Measurements from ENCODE around the gene L3MBTL2.

Gene L3MBTL2

DNA sequence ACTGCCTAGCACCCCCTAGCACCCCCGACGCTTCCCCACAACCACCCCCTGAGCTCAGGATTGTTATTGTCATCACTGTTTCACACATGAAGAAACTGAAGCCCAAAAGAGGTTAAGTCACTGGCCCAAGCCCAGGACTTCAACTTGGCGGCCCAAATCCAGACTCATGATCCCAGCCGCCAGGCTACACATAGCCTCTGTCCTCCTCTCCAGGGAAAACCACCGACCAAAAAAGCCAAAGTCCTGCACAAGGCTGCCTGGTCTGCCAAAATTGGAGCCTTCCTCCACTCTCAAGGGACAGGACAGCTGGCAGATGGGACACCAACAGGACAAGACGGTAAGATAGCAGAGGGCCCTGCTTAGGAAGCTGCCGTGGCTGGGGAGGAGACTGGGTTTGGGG lies 10.8 kb downstream of the L3MBTL2 start:
- no peak for DNase-seq

DNA sequence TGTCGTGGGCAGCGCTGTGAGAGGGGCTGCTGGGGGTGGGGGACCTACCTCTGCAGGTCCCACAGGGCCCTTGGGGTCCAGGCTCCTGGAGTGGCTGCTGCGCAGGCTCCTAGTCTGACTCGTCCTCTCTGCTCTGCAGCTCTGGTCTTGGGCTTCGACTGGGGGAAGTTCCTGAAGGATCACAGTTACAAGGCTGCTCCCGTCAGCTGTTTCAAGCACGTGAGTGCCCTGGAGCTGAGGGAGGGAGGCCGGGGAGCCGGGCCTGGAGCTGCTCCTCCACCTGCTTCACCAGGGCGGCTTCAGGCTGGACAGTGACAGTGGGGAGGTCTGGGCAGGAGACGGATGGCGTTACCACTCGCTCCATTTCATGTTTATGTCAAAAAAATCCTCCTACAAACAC lies 11.9 kb downstream of the L3MBTL2 start:
- DNase-seq, result no peak

DNA sequence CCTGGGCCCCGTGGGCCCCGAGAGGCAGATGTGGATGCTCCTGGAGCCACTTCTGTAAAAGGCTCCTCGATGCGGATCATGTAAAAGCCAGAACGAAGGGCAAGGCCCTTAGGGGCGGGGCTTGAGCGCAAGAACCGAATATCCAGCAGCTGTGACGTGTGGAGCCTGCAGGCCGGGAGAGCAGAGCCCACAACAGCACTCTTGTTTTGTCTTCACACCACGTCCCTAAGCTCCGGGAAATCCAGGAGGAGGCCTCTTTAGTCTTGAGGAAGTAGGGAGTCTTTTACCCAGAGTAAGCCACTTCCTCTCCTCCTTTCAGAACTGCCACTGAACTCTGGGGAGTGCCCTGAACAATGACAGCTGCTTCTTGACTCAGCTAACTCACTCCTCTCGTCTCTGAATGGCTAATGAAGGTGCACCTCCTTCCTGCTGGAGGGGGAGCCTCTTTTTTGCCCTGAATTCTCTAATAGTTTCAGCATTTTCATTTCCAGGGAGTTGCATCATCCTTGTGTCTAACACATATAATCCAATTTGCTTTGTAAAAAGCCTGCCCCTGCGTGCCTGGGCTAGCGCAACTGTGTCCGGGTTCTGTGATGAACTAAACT lies 12.5 kb downstream of the L3MBTL2 start:
- no peak for DNase-seq

DNA sequence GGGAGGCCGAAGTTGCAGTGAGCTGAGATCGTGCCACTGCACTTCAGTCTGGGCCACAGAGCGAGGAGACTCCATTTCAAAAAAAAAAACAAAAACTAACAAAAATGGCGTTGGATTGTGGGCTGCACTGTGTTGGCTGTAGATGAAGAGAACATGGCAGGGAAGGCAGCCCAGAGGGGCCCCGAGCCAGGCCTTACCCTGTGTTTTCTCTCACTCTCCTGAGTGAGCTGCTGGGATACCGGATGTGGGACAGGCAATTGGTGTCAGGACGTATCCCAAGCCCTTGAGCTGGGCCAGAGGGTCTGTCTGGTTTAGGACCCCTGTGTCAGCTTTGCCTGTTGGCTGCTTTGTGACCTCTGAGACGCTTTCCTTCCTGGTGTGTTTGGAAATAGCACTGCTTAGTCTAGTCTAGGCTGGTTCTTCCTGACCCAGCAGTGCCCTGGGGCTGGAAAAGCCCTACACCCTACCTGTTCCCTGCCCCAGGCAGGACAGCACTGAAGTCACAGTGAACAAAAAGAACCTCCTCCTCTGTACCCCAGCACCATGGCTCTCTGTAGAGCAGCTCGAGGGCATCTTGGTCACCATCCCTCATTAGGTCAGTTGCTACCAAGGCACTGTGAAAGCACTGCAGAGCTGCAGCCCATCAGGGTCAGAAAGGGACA lies 17.9 kb downstream of the L3MBTL2 start:
- DNase-seq, result no peak

DNA sequence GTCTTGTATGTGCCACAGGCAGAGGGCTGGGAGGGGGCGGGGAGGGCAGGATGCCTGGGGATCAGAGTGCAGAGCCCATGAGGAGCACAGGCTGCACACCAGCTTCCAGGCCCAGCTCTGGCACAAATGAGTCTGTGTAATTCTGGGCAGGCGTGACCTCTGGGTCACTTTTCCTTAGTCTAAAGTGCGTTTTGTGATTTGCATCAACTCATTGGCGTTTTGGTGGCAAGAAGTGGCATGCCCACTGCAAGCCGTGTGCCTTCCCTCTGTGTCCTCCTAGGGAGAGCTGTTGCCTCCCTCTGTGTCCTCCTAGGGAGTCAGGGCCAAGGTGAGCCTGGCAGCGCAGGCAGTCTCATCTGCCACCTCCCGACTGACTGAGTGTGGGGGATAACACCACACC lies 18.4 kb downstream of the L3MBTL2 start:
- DNase-seq, result no peak

DNA sequence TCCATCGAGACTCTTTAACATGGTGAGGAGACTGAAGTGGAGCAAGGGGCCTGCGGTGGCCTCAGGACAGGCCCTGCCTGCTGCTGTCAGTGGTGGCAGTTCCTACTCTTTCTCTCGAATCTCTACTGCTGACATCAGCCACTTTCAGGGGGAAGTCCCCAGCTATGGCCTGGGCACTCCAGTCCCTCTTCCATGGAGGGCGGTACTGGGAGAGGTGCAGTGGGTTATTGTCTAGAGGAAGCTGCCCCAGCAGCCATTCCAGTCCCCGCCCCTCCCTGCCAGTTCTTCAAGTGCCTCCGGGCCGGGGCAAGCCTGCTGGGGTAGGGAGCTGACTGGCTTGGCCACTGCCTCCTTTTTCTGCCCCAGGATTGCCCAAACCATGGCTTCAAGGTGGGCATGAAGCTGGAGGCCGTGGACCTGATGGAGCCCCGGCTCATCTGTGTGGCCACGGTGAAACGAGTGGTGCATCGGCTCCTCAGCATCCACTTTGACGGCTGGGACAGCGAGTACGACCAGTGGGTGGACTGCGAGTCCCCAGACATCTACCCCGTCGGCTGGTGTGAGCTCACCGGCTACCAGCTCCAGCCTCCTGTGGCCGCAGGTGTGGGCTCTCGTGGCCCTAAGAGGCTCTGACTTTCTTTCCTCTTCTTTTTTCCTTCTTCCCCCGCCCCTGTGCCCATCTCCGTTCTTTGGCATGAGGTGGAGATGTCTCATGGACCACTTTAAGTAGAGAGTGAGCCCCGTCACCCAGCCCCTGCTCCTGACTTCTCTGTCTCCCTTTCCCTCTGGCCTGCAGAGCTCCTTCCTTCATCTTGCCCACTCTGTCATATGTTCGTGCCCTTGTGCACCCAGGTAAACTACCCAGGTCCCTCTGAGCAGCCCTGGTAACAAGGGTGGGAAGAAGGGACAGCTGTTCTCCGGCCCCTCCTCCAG lies 21.9 kb downstream of the L3MBTL2 start:
- no peak for DNase-seq

DNA sequence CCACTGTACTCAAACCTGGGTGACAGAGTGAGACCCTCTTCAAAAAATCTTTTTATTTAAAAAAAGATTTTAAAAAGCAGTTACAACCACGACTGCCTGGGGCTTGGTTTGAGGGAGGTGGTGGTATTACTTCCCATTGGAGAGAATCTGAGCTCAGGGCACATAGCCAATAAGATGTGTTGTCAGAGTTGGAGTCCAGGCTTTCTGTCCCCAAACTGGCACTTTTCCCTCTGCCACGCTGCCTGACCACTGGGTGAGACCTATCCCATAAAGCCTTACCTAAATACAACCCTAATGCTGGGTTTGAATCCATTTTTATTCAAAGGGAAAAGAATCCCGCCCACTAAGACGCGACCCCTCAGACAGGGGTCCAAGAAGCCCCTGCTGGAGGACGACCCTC lies 24.1 kb downstream of the L3MBTL2 start:
- no peak for DNase-seq

DNA sequence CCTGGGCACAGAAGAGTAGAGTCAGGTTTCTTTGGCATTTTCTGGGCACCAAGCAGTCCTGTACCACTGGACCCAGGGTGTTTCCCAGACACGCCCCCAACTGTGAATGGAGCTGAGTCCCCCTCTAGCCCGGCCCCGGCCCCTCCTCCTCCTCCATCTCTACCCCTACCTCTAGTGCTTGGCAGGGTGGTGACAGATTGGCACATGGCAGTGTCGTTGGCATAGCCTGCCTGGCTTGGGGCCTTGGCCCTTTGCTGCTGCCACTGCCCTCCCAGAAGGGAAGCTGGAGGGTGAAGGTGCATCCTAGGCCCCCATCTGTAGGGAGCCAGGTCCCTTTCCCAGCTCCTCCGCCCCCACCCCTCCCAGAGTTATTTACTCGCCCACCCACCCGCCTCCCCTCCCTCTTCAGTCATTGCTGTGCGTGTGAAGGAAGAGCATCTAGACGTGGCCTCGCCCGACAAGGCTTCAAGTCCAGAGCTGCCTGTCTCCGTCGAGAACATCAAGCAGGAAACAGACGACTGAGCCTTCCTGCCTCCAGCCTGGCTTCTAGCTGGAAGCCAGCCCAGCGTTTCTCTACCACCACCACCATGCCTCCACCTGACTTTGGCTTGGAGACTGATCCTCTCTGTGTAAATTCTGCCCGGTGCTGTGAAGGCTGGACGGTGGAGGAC lies 24.8 kb downstream of the L3MBTL2 start:
- DNase-seq, result no peak

DNA sequence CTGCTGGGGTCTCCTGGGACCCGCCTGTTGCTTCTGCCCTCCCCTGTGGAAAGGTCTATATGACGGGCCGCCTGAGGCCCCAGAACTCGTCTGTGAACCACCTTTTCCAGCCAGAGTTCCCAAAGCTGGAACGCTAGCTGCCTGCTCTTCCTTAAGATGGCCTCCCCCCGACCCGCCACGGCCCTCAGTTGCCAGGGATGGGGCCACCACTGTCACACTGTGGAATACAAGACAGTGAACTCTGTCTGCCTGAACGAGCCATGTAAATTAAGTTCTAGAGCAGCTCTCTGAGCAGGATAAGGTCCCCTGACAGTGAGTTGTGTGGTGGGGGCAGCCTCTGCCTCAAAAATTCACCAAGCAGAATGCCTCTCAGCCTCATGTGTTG lies 25.3 kb downstream of the L3MBTL2 start:
- DNase-seq, result no peak

DNA sequence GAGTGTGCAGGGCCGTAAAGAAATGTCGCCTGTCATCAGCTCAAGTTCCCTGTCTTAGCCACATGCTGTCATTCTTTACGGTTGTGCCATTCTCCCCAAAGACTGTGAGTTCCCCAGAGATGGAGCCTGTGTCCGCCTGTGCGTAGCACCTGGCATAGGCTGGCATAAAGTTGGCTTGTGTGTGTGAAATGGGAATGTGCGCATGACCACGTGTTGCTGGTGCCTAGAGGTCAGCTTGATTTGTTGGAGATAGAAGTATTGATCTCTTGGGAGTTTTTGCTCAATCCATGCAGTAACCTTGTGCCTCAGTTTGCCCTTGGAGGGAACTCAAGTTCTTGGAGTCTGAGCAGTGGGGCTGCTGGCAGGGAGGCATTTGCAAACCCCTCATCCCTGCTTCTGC lies 26.3 kb downstream of the L3MBTL2 start:
- DNase-seq, result no peak

DNA sequence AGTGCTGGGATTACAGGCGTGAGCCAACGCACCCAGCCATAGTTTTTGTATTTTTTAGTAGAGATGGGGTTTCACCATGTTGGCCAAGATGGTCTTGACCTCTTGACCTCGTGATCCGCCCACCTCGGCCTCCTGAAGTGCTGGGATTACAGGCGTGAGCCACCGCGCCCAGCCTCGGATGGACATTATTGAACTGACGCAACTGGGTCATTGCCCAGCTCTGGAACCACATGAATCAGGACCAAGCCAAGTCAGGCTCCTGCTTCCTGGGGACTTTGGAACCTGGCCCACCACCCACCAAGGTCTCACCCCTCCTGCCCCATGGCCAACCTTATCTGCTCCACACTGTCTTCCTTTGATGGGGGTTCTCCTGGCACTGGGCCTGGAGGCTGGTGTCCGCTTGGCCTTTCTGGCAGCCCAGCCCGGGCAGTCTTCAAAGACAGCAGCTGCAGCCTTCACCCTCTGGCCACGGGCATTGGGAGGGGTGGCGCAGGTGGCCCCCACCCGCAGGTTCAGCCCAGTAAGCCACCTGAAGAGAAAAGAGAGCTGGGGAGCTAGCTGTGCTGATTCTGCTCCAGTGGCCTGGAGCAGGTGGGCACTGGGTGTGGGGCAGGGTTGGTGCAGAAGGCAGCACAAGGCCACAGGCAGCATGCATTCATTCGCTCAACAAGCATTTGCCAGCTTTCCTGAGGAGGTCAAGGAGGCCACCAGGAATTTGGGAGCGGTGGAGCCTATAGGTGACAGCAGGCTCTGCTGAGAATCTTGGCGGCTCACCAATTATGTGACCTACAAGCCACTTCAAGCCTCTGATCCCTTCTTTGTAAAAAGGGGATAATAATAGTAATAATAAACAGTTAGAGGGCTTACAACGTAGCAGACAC lies 29.9 kb downstream of the L3MBTL2 start:
- DNase-seq, result peak; percentile 8

DNA sequence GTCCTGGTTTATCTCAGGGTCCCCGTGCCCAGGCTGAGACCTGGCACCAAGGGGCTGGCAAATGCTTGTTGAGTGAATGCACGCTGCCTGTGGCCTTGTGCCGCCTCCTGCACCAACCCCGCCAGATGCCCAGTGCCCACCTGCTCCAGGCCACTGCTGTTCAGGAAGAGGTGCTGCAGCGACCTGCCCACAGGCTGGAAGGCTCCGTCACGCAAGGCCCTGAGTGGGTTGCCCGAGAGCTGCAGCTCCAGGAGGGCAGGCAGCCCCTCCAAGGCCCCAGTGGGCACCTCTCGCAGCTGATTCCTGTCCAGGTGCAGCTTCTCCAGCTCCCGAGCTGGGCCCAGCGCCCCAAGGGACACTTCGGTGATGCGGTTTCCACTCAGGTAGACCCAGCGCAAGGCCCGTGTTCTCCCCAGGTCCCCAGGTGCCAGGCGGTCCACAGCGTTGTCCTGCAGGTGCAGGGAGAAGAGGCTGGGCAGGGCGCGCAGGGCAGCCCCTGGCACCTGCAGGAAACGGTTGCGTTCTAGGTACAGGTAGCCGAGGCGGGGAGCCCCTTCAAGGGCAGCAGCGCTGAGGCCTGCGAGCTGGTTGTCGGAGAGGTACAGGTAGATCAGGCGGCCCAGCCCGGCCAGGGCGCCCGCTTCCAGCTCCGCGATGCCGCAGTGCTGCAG lies 32.1 kb downstream of the L3MBTL2 start:
- peak; percentile 71 for DNase-seq

DNA sequence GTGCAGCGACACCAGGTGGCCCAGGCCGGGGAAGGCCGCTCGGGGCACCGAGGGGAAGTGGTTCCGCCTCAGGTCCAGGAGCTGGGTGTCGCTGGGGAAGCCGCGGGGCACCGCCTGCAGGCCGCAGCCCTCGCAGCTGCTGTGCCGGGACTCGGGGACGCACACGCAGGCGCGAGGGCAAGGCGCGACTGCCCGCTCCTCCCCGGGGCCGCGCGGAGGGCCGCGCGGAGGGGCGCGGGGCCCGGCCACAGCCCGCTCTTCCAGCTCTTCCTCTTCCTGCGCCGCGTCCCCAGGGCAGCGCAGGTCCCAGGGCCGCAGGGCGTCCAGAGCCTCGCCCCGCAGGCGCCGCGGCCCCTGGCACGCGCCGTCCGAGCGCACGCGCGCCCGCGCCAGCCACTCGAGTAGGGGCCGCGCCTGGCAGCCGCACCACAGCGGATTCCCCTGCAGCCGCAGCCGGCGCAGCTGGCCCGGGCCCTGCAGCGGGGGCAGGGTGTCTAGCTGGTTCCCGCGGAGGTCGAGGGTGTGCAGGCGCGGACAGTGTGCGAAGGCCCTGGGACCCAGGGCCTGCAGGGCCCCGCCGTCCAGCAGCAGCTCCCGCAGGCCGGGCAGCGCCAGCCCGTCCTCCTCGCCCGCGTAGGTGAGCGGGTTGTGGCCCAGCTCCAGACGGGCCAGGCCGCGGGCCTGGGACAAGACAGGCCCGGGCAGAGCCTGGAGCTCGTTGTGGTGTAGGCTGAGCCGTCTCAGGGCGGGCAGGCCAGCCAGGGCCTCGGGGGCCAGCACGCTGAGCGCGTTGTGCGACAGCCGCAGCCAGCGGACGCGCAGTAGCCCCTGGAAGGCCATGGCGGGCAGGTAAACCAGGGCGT lies 32.8 kb downstream of the L3MBTL2 start:
- peak; percentile 70 for DNase-seq

DNA sequence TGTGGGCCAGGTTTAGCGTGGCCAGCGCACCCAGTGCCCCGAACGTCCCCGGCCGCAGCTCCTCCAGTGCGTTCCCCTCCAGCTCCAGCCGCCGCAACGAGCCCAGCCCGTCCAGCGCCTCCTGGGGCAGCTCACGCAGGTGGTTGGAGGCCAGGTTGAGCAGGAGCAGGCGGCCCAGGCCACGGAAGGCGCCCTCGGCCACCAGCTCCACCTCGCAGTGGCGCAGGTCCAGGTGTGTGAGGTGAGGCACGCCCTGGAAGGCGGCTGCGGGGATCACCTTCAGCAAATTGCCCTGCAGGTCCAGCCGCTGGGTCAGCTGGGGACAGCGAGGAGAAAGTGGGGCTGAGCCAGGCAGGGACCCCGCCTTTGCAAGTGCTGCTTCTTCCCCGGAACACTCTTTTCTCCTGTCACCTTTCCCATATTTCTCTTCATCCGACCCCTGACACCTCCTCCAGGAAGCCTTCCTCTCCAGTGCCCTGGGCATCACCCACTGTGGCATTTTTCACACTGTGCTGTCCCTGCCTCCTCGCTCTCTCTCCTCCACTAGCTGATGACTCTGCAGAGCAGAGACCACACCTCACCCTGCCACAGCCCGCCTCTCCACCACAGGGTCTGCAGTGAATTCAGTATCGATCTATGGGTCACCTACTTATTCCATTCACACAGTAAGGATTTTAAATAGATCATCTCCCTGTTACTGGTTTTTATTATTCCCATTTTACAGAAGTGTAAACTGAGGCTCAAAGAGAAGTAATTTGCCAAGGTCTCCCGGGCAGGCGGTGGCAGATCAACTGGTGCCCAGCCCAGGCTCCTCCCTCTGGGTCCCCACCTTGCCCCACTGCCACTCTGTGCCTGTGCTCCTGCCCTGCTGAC lies 33.7 kb downstream of the L3MBTL2 start:
- no peak for DNase-seq

DNA sequence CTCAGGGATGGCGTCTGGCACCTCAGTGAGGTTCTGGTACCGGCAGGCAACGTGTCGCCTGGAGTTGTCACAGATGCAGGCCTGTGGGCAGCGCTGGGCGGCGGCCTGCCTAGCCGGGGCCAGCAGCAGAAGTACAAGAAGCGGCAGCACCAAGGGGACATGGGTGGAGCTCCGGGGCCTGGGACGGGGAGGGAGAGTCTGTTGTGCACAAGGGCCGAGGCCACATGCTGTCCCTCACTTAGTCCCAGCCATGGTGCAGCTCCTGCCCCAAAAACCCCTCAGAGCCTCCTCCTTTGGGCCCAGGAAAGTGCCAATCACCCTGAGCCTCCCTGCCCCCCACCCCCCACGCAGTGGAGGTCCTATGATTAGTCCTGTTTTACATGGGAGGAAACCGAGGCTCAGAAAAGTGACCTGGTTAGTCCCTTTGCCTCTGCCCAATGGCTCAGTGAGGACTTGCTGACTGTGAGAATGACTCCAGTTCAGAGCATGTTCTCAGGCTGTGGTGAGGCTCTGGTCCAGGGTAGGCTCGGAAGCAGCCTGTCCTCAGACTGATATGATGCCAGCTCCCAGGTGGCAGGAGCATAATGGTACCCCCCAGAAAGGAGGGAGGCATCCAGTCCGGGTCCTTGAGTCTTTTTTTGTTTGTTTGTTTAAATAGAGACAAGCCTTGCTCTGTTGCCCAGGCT lies 34.5 kb downstream of the L3MBTL2 start:
- DNase-seq, result no peak

DNA sequence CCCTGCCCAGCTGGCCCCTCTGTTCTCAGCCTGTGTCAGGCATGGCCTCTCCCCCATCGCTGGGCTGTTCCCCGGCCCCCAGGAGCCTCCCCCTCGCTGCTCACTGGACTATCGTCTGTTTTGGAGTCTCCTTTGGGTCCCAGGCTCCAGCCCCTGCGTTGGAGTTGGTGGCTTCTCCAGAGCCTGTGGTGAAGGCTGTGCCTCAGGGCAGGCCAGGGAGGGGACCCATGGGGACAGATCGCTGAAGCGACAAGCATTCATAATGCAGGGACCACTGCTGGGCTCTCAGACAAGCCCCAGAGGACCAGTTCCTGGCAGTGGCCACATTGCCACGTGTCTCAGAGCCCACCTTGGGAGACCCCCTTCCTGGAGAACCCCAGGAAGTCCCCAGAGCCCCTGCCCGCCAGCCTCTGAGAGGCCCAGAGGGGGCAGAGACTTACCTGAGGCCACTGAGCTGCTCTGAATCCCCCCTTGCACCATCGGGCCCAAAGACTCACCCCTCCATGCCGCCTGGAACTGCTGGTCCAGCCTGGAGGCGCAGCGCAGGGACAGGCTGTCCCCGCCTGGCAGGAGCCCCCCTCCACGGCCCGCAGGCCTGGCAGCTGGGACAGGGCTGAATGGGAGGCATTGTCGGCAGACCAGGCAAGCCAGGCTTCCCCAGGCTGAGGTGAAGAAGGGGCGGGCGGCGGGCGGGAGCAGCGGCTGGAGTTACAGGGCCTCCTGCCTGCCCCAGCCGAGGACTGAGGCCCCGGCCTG lies 35.4 kb downstream of the L3MBTL2 start, which contains the start of gene CHADL:
Gene CHADL (minus strand): TSS at position 555 of the 756 bp plus-strand sequence. CDS start 50 bp downstream, at position 505.
- peak; percentile 60 for DNase-seq

DNA sequence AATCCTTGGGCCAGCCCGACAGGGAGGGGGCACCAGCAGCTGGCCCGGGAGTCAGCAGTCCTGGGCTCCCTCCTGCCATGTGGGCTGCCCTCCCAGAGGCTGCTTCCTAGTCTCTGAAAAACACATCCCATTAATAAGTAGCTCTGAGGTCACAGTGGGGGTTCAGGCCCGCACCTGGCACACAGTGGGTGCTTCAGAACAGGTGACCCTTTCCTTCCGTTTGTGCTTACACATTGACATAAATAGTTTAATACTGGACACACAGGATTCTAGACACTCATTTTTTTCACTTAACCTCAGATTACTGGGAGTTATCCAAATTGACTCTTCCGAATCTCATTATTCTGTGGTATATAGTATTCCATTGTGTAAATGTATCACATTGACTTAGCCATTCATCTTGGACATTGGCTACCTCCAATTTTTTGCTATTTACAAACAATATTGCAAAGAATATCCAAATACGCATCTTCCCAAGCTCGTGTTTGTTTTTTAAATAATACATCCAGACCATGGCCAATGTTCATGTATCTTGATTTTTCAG lies 36.1 kb downstream of the L3MBTL2 start:
- no peak for DNase-seq
